K562 (cell line): ENCODE results near the gene CRTC3. TPM values are rescaled to one million over a fixed set of nuclear protein-coding genes. Genes with fewer than 3 reads are reported as not detected.

ENCODE experiments used
- ATF7 ChIP-seq: fragments of 450-650 bp; IDR thresholded peaks from 2 replicates; pipeline ENCODE4 v1.7.1; 2014; ENCODE audit warnings: mild to moderate bottlenecking, moderate library complexity
- CBX2 ChIP-seq: fragments of 200-600 bp; sonication (generic); IDR thresholded peaks from one replicate; pipeline ENCODE4 v1.6.1; 2012; ENCODE audit warnings: mild to moderate bottlenecking, low read length, inconsistent platforms; ENCODE audit not compliant: insufficient read depth, poor library complexity, severe bottlenecking
- COPS2 ChIP-seq: fragments of 450-650 bp; conservative IDR thresholded peaks from 2 replicates; pipeline ENCODE4 v1.6.1; 2016; ENCODE audit warnings: mild to moderate bottlenecking, moderate library complexity
- GABPA ChIP-seq: fragments of 200-800 bp; sonication (Bioruptor generic); conservative IDR thresholded peaks from 2 replicates; pipeline ENCODE4 v1.6.1; 2016; ENCODE audit warnings: low read depth, missing genetic modification characterization, missing compliant biosample characterization
- GMEB1 ChIP-seq: fragments of 250-450 bp; sonication (Bioruptor Pico); IDR thresholded peaks from 2 replicates; pipeline ENCODE4 v1.4.0; 2020; ENCODE audit warnings: mild to moderate bottlenecking
- HDAC1 ChIP-seq, 2 experiments: fragments of 450-650 bp; IDR thresholded peaks; 2 replicates each; pipeline ENCODE4 v1.6.1; 2016 to 2017; ENCODE audit warnings: inconsistent platforms in 1 of 2, mild to moderate bottlenecking in 1 of 2, moderate library complexity in 1 of 2
- NCOR1 ChIP-seq: fragments of 450-650 bp; IDR thresholded peaks from 2 replicates; pipeline ENCODE4 v1.6.1; 2016; ENCODE audit warnings: mild to moderate bottlenecking, moderate library complexity
- NFIC ChIP-seq: fragments of 450-650 bp; IDR thresholded peaks from 2 replicates; pipeline ENCODE4 v1.6.1; 2017; ENCODE audit warnings: mild to moderate bottlenecking, inconsistent platforms
- SNAPC5 ChIP-seq: fragments of 250-450 bp; sonication (Bioruptor Pico); IDR thresholded peaks from 2 replicates; pipeline ENCODE4 v1.8.0; 2021; ENCODE audit warnings: moderate library complexity, mild to moderate bottlenecking, inconsistent platforms
- ZBTB1 ChIP-seq: sonication (generic); formaldehyde crosslinking; IDR thresholded peaks from 2 replicates; pipeline ENCODE4 v1.8.1; 2023; ENCODE audit warnings: missing genetic modification reagents, low read depth, mild to moderate bottlenecking, borderline replicate concordance
- ZBTB43 ChIP-seq: sonication (generic); formaldehyde crosslinking; IDR thresholded peaks from 2 replicates; pipeline ENCODE4 v1.8.0; 2023; ENCODE audit warnings: mild to moderate bottlenecking, missing genetic modification reagents
- ZNF124 ChIP-seq: sonication (generic); formaldehyde crosslinking; IDR thresholded peaks from 2 replicates; pipeline ENCODE4 v1.8.1; 2022; ENCODE audit warnings: missing genetic modification reagents
- ZNF263 ChIP-seq: sonication (generic); formaldehyde crosslinking; IDR thresholded peaks from 2 replicates; pipeline ENCODE4 v1.8.0; 2022; ENCODE audit warnings: mild to moderate bottlenecking, missing genetic modification reagents, borderline replicate concordance
- ZNF699 ChIP-seq: fragments of 250-450 bp; sonication (Bioruptor Pico); IDR thresholded peaks from 2 replicates; pipeline ENCODE4 v1.8.0; 2021; ENCODE audit warnings: mild to moderate bottlenecking, moderate library complexity; ENCODE audit not compliant: insufficient replicate concordance
- polyA plus RNA-seq, 8 experiments: library from polyadenylated mRNA; depleted of rRNA in 4 of 8; stranded (reverse) in 5 of 8; unstranded in 3 of 8; fragments of >200 nt; fragmentation: Nextera tagmentation in 2 of 8; fragmentation: Illumina TruSeq in 1 of 8; extraction: Ambion mirVana in 2 of 8; extraction: Trizol in 1 of 8; gene quantifications; 2 replicates each; pipeline versions ENCODE4 v1.2.1 to v1.2.3, GENCODE V29; 2011 to 2014; ENCODE audit warnings: inconsistent platforms in 1 of 8, missing spikeins in 1 of 8
- total RNA-seq, 7 experiments: library from RNA; depleted of rRNA in 6 of 7; stranded (reverse); fragments of >200 nt in 6 of 7; fragmentation: Illumina TruSeq in 2 of 7; extraction: Trizol in 2 of 7; gene quantifications; 2 replicates each; pipeline versions ENCODE4 v1.2.1 to v1.2.3, GENCODE V29; 2011 to 2021; ENCODE audit warnings: low replicate concordance in 1 of 7
- TF ChIP-seq, protein P1 (sequence below): fragments of 200-800 bp; sonication (Bioruptor generic); IDR thresholded peaks from 2 replicates; pipeline ENCODE4 v1.6.1; 2017; ENCODE audit warnings: missing genetic modification characterization, missing compliant biosample characterization
- TF ChIP-seq, protein P2 (sequence below): fragments of 450-650 bp; IDR thresholded peaks from 2 replicates; pipeline ENCODE4 v1.6.1; 2016; ENCODE audit warnings: low read depth, mild to moderate bottlenecking, moderate library complexity
- TF ChIP-seq, protein P3 (sequence below): sonication (generic); formaldehyde crosslinking; IDR thresholded peaks from 2 replicates; pipeline ENCODE4 v1.9.0; 2022; ENCODE audit warnings: mild to moderate bottlenecking, missing genetic modification reagents
- TF ChIP-seq, protein P4 (sequence below): IDR thresholded peaks from 2 replicates; pipeline ENCODE4 v1.6.1; 2012; ENCODE audit warnings: low read depth, low read length, improper control_type of control experiment, borderline replicate concordance

Gene CRTC3
- total and polyA plus RNA-seq, 9 of the 15 experiments (the other 6 are each of a cell fraction or from before 2014, with no cell fraction given) = 1.2 to 19.0 (median 11.6) TPM

DNA sequence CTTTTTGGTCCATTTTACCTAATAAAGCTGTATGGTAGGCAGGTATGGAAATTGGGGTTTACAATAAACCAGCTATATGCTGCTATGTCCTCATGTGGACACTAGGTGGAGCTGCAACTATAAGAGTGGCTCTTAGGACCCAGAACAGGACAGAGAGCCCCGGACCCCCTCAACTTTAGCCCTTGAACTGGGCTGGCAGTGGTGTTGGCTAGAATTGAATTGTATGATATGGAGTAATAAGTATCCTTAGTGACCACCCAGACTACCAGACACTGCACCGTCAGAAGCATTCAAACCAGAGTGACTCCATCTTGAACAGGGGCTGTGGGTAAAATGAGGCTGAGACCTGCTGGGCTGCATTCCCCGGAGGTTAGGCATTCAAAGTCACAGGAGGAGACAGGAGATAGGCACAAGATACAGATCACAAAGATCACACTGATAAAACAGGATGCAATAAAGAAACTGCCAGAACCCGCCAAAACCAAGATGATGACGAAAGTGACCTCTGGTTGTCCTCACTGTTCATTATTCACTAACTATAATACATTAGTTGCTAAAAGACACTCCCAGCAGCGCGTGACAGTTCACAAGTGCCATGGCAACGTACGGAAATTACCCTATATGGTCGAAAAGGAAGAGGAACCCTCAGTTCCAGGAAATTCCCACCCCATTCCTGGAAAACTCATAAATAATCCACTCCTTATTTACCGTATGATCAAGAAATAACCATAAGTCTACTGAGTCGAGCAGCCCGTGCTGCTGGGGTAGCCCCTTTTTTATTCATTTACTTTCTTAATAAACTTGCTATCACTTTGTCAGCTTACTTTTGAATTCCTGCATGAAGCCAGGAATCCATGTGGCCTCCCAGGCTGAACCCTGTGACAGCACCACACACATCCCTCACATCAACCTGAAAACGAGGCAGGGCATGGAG, 118.7 kb downstream of the CRTC3 start (continued):
- TF ChIP-seq HDAC1 (IDR thresholded peaks at IDR 0.05) = peak in 1 of 2 experiments; percentile 76; a peak in 1 of 4 replicates
- no peak for TF ChIP-seq CBX2
- TF ChIP-seq, protein P1, sequence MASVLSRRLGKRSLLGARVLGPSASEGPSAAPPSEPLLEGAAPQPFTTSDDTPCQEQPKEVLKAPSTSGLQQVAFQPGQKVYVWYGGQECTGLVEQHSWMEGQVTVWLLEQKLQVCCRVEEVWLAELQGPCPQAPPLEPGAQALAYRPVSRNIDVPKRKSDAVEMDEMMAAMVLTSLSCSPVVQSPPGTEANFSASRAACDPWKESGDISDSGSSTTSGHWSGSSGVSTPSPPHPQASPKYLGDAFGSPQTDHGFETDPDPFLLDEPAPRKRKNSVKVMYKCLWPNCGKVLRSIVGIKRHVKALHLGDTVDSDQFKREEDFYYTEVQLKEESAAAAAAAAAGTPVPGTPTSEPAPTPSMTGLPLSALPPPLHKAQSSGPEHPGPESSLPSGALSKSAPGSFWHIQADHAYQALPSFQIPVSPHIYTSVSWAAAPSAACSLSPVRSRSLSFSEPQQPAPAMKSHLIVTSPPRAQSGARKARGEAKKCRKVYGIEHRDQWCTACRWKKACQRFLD (CRISPR knock-in tag) = peak; percentile 100
- TF ChIP-seq ZNF263 (CRISPR knock-in tag) = peak; percentile 60; the same call in 1 of the 2 replicates
- TF ChIP-seq, protein P2, sequence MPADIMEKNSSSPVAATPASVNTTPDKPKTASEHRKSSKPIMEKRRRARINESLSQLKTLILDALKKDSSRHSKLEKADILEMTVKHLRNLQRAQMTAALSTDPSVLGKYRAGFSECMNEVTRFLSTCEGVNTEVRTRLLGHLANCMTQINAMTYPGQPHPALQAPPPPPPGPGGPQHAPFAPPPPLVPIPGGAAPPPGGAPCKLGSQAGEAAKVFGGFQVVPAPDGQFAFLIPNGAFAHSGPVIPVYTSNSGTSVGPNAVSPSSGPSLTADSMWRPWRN = 0 out of 2 replicates have a peak, but pooled peaks have one; percentile 30
- peak; percentile 88 for TF ChIP-seq SNAPC5 (CRISPR knock-in tag)
- no peak for TF ChIP-seq ZBTB43 (CRISPR knock-in tag)
- TF ChIP-seq, protein P3, sequence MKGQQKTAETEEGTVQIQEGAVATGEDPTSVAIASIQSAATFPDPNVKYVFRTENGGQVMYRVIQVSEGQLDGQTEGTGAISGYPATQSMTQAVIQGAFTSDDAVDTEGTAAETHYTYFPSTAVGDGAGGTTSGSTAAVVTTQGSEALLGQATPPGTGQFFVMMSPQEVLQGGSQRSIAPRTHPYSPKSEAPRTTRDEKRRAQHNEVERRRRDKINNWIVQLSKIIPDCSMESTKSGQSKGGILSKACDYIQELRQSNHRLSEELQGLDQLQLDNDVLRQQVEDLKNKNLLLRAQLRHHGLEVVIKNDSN (CRISPR knock-in tag) = peak; percentile 80
- no peak for TF ChIP-seq ZNF124 (CRISPR knock-in tag)
- TF ChIP-seq ZBTB1 = no peak
- TF ChIP-seq NFIC = no peak
- TF ChIP-seq, protein P4, sequence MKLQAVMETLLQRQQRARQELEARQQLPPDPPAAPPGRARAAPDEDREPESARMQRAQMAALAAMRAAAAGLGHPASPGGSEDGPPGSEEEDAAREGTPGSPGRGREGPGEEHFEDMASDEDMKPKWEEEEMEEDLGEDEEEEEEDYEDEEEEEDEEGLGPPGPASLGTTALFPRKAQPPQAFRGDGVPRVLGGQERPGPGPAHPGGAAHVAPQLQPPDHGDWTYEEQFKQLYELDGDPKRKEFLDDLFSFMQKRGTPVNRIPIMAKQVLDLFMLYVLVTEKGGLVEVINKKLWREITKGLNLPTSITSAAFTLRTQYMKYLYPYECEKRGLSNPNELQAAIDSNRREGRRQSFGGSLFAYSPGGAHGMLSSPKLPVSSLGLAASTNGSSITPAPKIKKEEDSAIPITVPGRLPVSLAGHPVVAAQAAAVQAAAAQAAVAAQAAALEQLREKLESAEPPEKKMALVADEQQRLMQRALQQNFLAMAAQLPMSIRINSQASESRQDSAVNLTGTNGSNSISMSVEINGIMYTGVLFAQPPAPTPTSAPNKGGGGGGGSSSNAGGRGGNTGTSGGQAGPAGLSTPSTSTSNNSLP = 0 out of 2 replicates have a peak, but pooled peaks have one; percentile 70
- peak; percentile 77 for TF ChIP-seq GABPA (tag)
- peak; percentile 99 for TF ChIP-seq ZNF699 (CRISPR knock-in tag)
- TF ChIP-seq NCOR1 = no peak
- no peak for TF ChIP-seq COPS2
- peak; percentile 93 for TF ChIP-seq GMEB1 (CRISPR knock-in tag)
- peak; percentile 94 for TF ChIP-seq ATF7
